ENCODE results near the gene ACADL.

ACADL gene

DNA sequence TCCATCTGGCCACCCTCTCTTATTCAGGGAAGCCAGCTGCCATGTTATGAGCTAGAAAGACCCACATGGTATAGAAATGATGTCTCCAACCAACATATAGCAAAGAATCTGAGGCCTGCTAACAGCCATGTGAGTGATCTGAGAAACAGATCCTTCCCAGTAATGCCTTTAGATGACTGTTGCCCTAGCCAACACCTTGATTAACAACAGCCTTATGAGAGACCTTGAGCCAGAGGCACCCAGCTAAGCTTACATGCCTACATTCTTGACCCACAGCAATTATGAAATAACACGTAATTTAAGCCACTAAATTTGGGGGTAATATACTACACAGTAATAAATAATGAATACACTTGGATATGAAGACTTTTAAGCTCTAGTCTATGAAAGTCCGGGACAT is 67.0 kb downstream of the ACADL start:
- H3K4me3 ChIP-seq (ENCODE audit: low read depth, low read length): no peak overlapping the region
- no peak for TF ChIP-seq CTCF (IDR thresholded peaks at IDR 0.05; ENCODE audit: insufficient read depth, low read depth, low read length, missing control alignments)
- DNase-seq (ENCODE audit: low read depth): no peak

GRCh38 chr2:210157526-210157925 is 67.7 kb downstream of the ACADL start:
- no peak for DNase-seq (ENCODE audit: low read depth)
- no peak for TF ChIP-seq CTCF (IDR thresholded peaks at IDR 0.05; ENCODE audit: insufficient read depth, low read depth, low read length, missing control alignments)
- no peak overlapping the region for H3K4me3 ChIP-seq (ENCODE audit: low read depth, low read length)

- DNase-seq (ENCODE audit: low read depth): no peak
- H3K4me3 ChIP-seq (ENCODE audit: low read depth, low read length): no peak overlapping the region
- no peak for TF ChIP-seq CTCF (IDR thresholded peaks at IDR 0.05; ENCODE audit: insufficient read depth, low read depth, low read length, missing control alignments)
Observed at GRCh38 chr2:210147614-210148013, 77.6 kb downstream of the ACADL start.

All from GM12865 (cell line).